HepG2 (cell line): Measurements from ENCODE around the gene PARS2. TPM values are rescaled to one million over a fixed set of nuclear protein-coding genes. Genes with fewer than 3 reads are reported as not detected.

Experiments
- ELF4 ChIP-seq: sonication (generic); formaldehyde crosslinking; IDR thresholded peaks from 2 replicates; pipeline ENCODE4 v1.5.0; 2020; ENCODE audit warnings: missing genetic modification reagents, mild to moderate bottlenecking, moderate library complexity, borderline replicate concordance
- EP300 ChIP-seq, 3 experiments: sonication (generic) in 1 of 3; formaldehyde crosslinking in 1 of 3; IDR thresholded peaks; 2 replicates each; pipeline versions ENCODE4 v1.5.1 to v1.6.1; 2011 to 2020; ENCODE audit warnings: low read depth in 2 of 3, low read length in 2 of 3, borderline replicate concordance in 1 of 3, improper control_type of control experiment in 1 of 3, mild to moderate bottlenecking in 1 of 3, missing genetic modification reagents in 1 of 3, moderate library complexity in 1 of 3
- FOXC1 ChIP-seq: sonication (generic); formaldehyde crosslinking; IDR thresholded peaks from 2 replicates; pipeline ENCODE4 v1.8.0; 2022; ENCODE audit warnings: mild to moderate bottlenecking, missing genetic modification reagents, borderline replicate concordance
- GTF2F1 ChIP-seq: fragments of 150-350 bp; IDR thresholded peaks from 2 replicates; pipeline ENCODE4 v1.6.1; 2014; ENCODE audit warnings: low read length
- HOXA3 ChIP-seq: sonication (generic); formaldehyde crosslinking; IDR thresholded peaks from 2 replicates; pipeline ENCODE4 v1.5.0; 2020; ENCODE audit warnings: missing genetic modification reagents
- IKZF4 ChIP-seq: sonication (generic); formaldehyde crosslinking; IDR thresholded peaks from 2 replicates; pipeline ENCODE4 v1.5.1; 2020; ENCODE audit warnings: borderline replicate concordance, mild to moderate bottlenecking, low read depth, missing genetic modification reagents; ENCODE audit errors: not compliant biosample characterization
- RBM22 ChIP-seq: fragments of 200-400 bp; formaldehyde crosslinking; optimal IDR thresholded peaks from 2 replicates; pipeline ENCODE3; 2017; ENCODE audit warnings: mild to moderate bottlenecking, low read length, moderate library complexity
- SKIL ChIP-seq: sonication (generic); formaldehyde crosslinking; IDR thresholded peaks from 2 replicates; pipeline ENCODE4 v1.8.0; 2022; ENCODE audit warnings: missing genetic modification reagents, mild to moderate bottlenecking, moderate library complexity, borderline replicate concordance
- U2AF1 ChIP-seq: fragments of 200-400 bp; formaldehyde crosslinking; optimal IDR thresholded peaks from 2 replicates; pipeline ENCODE3; 2017; ENCODE audit warnings: mild to moderate bottlenecking, low read depth, low read length
- ZBTB3 ChIP-seq: sonication (generic); formaldehyde crosslinking; IDR thresholded peaks from 2 replicates; pipeline ENCODE4 v1.4.0; 2020; ENCODE audit warnings: low read depth, mild to moderate bottlenecking, moderate library complexity, missing genetic modification reagents, borderline replicate concordance
- ZFP37 ChIP-seq: sonication (generic); formaldehyde crosslinking; IDR thresholded peaks from 2 replicates; pipeline ENCODE4 v1.4.0; 2020; ENCODE audit warnings: missing genetic modification reagents, borderline replicate concordance
- ZNF124 ChIP-seq: sonication (generic); formaldehyde crosslinking; IDR thresholded peaks from 2 replicates; pipeline ENCODE4 v1.4.0; 2020; ENCODE audit warnings: missing genetic modification reagents
- ZNF329 ChIP-seq: sonication (generic); formaldehyde crosslinking; IDR thresholded peaks from 2 replicates; pipeline ENCODE4 v1.9.0; 2021; ENCODE audit warnings: low read depth, mild to moderate bottlenecking, missing genetic modification reagents
- ZNF557 ChIP-seq: sonication (generic); formaldehyde crosslinking; IDR thresholded peaks from 2 replicates; pipeline ENCODE4 v1.4.0; 2020; ENCODE audit warnings: missing genetic modification reagents
- ZNF569 ChIP-seq: sonication (generic); formaldehyde crosslinking; IDR thresholded peaks from 2 replicates; pipeline ENCODE4 v1.5.0; 2020; ENCODE audit warnings: mild to moderate bottlenecking, missing genetic modification reagents, moderate library complexity, borderline replicate concordance
- ZNF609 ChIP-seq: sonication (generic); formaldehyde crosslinking; IDR thresholded peaks from 2 replicates; pipeline ENCODE4 v1.4.0; 2020; ENCODE audit warnings: mild to moderate bottlenecking, missing genetic modification reagents, borderline replicate concordance
- ZNF775 ChIP-seq: sonication (generic); formaldehyde crosslinking; IDR thresholded peaks from 2 replicates; pipeline ENCODE4 v1.4.0; 2020; ENCODE audit warnings: missing genetic modification reagents, mild to moderate bottlenecking, moderate library complexity, borderline replicate concordance
- polyA plus RNA-seq, 8 experiments: library from polyadenylated mRNA; depleted of rRNA in 3 of 8; stranded (reverse) in 7 of 8; unstranded in 1 of 8; fragments of >200 nt; fragmentation: Illumina TruSeq in 4 of 8; extraction: Trizol in 4 of 8; gene quantifications; 2 replicates each; pipeline versions ENCODE4 v1.2.1 to v1.2.3, GENCODE V29; 2011 to 2016; ENCODE audit warnings: low read depth in 4 of 8, missing spikeins in 1 of 8, mixed read lengths in 1 of 8; ENCODE audit not compliant: insufficient read depth in 1 of 8
- total RNA-seq, 5 experiments: library from RNA; depleted of rRNA; stranded (reverse); fragments of >200 nt; fragmentation: Illumina TruSeq; extraction: Trizol; gene quantifications; 2 replicates each; pipeline ENCODE4 v1.2.3, GENCODE V29; 2016; ENCODE audit warnings: low read depth in 1 of 5

The PARS2 gene
- total and polyA plus RNA-seq, 2 of the 13 experiments (the other 11 are each of a cell fraction or from before 2014, with no cell fraction given): 2.4 to 4.6 TPM

- peak; percentile 55; the same call in 1 of the 2 replicates for TF ChIP-seq ZNF609 (CRISPR knock-in tag)
- no peak; a peak in 1 of 4 replicates for TF ChIP-seq EP300 (IDR thresholded peaks at IDR 0.05; ENCODE audit: low read depth in 2 of 2, low read length in 2 of 2)
- TF ChIP-seq EP300 (CRISPR knock-in tag; IDR thresholded peaks at IDR 0.05; ENCODE audit: borderline replicate concordance): peak; percentile 46
- TF ChIP-seq ZNF775 (CRISPR knock-in tag): no peak
- TF ChIP-seq ELF4 (CRISPR knock-in tag): peak; percentile 50; the same call in 1 of the 2 replicates
- no peak for TF ChIP-seq GTF2F1
- TF ChIP-seq ZNF569 (CRISPR knock-in tag): no peak
- TF ChIP-seq ZFP37: no peak
- peak; percentile 45; the same call in 1 of the 2 replicates for TF ChIP-seq ZNF124
- TF ChIP-seq ZBTB3 (CRISPR knock-in tag): no peak
- no peak for TF ChIP-seq ZNF557 (CRISPR knock-in tag)
- TF ChIP-seq U2AF1: peak; percentile 92
- 0 out of 2 replicates have a peak, but pooled peaks have one; percentile 49 for TF ChIP-seq ZNF329 (CRISPR knock-in tag)
- 0 out of 2 replicates have a peak, but pooled peaks have one; percentile 32 for TF ChIP-seq SKIL (CRISPR knock-in tag)
- peak; percentile 93 for TF ChIP-seq HOXA3
- no peak for TF ChIP-seq RBM22
- peak; percentile 61 for TF ChIP-seq IKZF4 (CRISPR knock-in tag)
- 0 out of 2 replicates have a peak, but pooled peaks have one; percentile 62 for TF ChIP-seq FOXC1 (CRISPR knock-in tag)
Measured at GRCh38 chr1:54715493-54716298, 48.6 kb downstream of the PARS2 start, which contains the start of gene TTC4 (continued).
